Right lobe of liver (tissue), 4 donors: ENCODE measurements around the gene TICRR.

Experiments used
- CTCF ChIP-seq, 4 donors: fragments of 200-600 bp in 3 of 4; fragments of 450-650 bp in 1 of 4; IDR thresholded peaks; one replicate each; pipeline versions ENCODE4 v1.5.1 to v1.8.0; 2016 to 2022; ENCODE audit warnings: antibody characterized with exemption in 4 of 4, mild to moderate bottlenecking in 2 of 4
- POLR2A ChIP-seq: fragments of 450-650 bp; IDR thresholded peaks from one replicate; pipeline ENCODE4 v1.6.1; 2017; ENCODE audit warnings: antibody characterized with exemption, mild to moderate bottlenecking
- donor health status: DM: no; HTN: no; CAD: no.
- donor health status: DM: no; HTN: no; CAD: no.
- donor health status: DM: no; HTN: yes; CAD: no.

DNA sequence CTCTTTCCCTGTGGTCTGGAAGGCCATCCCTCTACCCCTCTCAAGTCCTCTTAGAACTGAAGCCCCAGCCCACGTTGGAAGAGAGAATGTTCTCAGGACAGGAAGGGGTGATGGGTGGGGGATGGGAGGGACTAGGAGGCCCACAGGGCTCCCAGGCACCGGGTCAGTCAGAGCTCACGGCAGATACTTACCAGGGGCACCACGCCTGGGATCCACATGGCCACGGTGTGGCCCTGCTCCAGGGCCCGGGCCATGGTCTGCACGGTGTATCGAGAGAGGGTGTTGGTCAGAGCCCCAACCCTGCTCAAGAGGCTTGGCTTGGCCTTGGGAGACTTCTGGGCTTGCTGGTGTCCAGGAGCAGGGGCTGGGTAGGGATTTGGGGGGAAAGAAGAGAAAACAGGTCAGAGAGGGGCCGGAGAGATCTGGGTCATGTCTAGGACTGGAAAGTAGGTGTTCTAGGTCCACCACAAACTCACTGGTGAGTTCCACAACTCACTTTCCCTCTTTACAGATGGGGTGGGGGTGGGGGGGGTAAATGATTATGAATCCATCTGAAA is 94.1 kb downstream of the TICRR start:
- TF ChIP-seq CTCF (IDR thresholded peaks at IDR 0.05) (no peak), POLR2A (no peak)
